SKM-1 (cell line): ENCODE data around the gene ADGRE3.

Source experiments
- DNase-seq: peaks from one replicate; lab custom pipeline; 2025; ENCODE audit not compliant: unreplicated experiment; lab: John Stamatoyannopoulos, UW

ADGRE3 gene, protein sequence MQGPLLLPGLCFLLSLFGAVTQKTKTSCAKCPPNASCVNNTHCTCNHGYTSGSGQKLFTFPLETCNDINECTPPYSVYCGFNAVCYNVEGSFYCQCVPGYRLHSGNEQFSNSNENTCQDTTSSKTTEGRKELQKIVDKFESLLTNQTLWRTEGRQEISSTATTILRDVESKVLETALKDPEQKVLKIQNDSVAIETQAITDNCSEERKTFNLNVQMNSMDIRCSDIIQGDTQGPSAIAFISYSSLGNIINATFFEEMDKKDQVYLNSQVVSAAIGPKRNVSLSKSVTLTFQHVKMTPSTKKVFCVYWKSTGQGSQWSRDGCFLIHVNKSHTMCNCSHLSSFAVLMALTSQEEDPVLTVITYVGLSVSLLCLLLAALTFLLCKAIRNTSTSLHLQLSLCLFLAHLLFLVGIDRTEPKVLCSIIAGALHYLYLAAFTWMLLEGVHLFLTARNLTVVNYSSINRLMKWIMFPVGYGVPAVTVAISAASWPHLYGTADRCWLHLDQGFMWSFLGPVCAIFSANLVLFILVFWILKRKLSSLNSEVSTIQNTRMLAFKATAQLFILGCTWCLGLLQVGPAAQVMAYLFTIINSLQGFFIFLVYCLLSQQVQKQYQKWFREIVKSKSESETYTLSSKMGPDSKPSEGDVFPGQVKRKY

DNA sequence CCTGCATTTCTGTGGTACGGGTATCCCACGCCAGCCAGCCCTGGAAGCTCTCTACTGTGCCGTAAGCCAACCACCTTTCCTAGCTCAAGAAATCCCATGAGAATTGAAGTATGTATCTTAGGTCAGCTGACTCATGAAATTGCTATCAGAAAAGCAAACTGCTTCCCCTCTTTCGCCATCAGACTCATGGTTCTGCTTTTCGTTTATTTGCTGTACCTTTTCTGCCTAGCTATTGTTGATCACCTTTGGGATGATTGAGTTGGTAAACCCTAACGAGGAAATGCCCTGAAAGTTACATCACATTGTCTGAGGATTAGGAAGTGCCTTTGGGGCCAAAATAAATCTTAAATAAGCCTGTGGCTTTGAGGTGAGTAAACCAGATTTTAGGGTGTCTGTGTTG, at the start of gene ADGRE3:
Gene ADGRE3, minus strand, starts transcription at position 81 of the 400 bp plus-strand sequence. Its CDS starts 74 bp downstream, at position 7.
- peak; percentile 77 for DNase-seq

DNA sequence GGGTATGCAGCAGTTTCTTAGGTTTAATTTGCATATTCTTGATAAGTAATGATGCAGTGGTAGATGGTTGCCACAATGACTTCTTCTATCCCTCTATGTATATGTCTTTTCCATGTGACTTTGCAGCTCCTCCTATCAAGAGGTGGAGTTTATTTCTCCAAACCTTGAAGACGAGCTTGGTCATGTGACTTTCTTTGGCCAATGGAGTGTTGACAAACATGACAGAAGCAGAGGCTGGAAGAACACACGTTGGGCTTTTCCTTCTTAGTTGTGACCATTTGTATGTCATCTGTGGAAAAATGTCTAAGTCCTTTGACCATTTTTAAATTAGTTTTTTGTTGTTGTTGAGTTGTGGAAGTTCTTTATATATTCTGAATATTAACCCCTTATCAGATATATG, 47.5 kb upstream of the ADGRE3 start:
- no peak for DNase-seq

DNA sequence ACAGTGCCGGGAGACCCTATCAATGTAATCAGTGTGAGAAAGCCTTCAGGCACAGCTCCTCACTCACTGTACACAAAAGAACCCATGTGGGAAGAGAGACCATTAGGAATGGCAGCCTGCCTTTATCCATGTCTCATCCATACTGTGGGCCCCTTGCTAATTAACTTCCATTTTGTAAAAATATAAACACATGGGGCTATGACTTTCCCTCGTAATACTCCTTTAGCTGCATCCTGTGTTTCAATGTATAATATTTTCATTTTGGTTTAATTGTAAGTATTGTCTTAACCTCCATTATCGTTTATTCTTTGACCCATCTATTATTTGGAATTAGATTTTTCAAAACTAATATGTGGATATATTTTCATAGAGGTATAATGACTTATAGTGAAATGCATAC, 44.5 kb upstream of the ADGRE3 start:
- DNase-seq, result no peak

DNA sequence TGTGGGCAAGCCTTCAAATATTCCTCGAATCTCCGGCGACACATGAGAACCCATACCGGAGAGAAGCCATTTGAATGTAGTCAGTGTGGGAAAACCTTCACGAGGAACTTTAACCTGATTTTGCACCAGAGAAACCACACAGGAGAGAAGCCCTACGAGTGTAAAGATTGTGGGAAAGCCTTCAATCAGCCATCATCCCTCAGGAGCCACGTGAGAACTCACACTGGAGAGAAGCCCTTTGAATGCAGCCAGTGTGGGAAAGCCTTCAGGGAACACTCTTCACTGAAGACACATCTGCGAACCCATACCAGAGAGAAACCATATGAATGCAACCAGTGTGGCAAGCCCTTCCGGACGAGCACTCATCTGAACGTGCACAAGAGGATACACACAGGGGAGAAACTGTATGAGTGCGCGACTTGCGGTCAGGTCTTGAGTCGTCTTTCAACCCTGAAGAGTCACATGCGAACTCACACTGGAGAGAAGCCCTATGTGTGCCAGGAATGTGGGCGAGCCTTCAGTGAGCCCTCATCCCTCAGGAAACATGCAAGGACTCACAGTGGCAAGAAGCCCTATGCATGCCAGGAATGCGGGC, 44.0 kb upstream of the ADGRE3 start:
- DNase-seq, result no peak

DNA sequence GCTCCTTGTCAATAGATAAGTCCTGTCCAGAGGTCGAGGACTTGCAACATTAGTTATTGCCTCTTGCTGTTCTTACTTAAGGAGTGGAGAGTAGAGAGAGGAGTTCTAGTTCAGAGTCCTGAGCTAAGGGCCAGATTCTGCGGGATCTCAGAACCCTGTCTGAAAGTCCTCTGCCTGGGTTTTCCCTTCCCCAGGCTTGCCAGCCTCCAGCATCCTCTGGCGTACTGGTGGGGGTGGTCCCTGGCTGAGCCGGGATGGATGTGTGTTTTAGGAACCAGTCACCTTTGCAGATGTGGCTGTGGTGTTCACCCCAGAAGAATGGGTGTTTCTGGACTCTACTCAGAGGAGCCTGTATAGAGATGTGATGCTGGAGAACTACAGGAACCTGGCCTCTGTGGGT, 41.2 kb upstream of the ADGRE3 start:
- DNase-seq, result no peak

DNA sequence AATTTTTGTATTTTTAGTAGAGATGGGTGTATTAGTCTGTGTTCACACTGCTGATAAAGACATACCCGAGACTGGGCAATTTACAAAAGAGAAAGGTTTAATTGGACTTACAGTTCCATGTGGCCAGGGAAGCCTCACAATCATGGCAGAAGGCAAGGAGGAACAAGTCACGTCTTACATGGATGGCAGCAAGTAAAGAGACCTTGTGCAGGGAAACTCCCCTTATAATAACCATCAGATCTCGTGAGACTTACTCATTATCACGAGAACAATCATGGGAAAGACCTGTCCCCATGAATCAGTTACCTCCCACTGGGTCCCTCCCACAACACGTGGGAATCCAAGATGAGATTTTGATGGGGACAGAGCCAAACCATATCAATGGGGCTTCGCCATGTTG, 29.8 kb upstream of the ADGRE3 start:
- DNase-seq, result no peak

DNA sequence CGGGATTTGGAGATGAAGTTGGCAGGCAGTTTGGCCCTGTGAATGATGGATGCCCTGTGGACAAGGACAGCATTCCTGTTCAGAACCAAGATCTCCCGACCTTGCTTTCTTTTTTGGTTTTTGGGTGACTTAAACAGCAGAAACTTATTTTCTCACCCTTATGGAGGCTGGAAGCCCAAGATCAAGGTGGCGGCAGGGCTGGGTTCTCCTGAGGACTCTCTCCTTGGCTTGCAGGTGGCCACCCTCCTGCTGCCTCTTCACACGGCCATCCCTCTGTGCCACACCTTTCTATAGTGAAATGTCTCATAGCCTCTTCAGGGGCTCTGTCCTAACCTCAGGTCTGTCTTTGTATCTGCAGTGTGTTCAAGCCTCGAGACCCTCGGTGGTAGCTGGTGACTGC, 29.2 kb upstream of the ADGRE3 start:
- no peak for DNase-seq

DNA sequence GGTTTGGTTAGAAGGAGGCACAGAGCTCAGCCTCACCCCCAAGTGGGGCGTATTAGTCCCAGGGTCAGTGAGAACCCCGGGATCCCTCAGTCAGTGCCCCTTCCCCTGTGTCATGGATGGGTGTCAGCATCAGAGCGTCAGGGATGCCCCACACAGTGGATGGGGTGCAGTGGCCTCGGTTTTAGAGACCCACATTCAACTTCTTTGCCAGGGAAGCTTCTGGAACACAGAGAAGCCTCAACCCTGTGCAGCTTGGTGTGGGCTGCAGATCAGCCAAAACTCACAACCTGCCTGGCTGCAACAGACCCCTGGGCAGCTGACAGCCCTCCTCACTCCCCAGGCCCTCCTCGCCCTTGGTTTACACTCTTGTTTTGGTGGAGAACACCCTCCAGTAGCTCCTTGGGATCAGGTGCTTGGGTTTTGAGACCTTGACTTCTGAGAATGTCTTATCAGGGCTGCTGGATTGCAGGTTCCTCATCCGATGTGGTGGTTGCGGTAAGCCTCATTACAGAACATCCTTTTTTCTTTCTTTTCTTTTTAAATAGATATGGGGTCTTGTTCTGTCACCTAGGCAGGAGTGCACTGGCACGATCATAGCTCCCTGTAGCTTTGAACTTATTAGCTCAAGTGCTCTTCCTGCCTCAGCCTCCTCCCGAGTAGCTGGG, 26.2 kb upstream of the ADGRE3 start:
- no peak for DNase-seq

DNA sequence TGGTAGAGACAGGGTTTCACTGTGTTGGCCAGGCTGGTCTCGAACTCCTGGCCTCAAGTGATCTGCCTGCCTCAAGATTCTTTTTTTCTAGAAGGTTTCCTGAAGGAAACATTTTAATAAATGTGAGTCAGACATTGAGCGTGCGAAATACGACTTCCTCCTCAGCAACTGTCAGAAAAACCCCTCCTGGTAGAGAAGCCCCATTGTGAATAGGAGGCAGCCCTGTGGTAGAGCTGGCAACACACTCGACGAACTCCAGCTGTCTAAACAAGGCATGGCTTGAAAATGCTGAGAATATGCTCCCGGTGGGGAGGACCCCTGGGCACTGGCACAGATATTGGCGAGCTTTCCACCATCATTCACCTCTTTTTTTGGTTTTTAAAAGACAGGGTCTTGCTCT, 25.0 kb upstream of the ADGRE3 start:
- no peak for DNase-seq

DNA sequence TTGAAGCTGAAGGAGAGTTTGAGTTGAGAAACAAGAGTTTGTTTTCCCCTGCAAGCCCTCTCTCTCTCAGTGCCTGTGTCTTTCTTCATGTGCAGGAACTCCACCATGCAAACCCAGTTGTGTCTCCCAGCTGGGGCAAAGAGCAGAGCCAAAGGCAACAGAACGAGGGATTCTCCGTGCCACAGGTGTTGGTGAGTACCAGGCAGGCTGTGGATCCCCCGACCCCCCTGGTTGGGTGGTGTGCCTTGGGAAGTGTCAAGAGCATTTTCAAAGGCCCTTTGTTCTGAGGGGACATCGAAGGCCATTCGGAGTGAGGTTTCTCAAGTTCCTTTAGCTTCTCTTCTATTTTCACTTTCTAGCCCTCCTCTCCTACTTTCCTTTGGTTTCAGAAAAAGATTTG, 20.8 kb upstream of the ADGRE3 start:
- DNase-seq, result no peak

DNA sequence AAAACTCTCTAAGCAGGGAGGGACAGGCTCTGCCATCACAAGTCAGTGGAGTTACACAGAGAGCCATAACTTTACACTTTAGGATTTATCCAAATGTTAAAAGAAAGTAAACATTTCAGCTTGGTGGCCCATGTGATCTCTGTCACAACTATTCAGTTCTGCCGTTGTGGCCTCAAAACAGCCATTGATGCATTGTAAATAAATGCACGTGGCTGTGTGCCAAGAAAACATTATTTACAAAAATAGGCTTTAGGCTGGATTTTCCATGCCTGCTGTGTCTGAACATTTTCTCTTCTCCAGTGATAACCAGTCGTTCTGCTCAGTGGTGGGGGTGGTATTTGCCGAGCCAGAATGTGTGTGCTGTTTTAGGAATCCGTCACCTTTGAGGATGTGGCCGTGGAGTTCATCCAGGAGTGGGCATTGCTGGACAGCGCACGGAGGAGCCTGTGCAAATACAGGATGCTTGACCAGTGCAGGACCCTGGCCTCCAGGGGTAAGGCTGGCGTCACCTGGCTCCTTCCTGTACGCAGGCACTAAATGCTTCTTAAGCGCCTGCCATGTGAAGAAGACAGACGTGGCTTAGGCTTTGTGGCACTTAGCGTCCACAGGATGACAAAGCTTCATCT, 20.1 kb upstream of the ADGRE3 start:
- no peak for DNase-seq

DNA sequence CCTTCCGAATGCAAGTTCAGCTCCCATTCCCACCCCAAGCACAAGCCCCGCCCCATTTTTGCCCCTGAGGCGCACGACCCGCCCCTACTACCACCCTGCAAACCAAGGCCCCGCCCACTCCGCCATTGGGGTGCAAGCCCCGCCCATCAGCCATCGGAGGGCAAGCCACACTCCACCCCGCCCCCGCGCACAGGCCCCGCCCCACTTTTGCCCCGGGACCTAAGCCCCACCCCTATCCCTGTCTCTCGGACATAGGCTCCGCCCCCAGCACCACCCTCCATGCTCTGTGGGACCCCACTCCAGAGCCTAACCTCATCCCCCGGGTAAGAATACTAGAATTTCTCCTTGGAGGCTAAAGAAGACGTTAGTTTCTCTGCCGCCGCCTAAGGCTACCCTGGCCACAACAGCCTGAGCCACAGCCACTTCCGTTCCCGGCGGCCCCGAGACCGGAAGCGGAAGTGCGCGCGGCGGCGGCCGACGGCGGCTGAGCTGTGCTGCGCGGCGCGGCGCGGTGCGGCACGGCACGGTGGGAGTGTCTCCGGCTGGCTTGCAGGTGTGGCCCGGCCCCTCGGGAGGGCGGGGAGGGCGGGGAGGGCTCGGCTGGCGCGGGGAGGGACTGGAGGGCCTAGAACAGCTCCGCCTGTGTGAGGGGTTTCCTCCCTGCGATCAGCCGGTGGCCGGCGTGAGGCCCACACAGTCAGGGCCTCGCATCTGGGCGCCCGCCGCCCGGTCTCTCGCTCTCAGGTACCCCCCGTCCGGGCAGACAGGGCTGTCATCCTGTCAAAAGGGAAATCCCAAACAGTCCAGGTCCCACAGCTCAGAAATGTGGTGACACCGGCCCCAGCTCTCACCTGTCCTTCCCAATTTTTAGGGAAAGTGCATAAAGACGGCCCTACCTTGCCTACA, 15.2 kb upstream of the ADGRE3 start, which contains the start of gene ZNF333:
Gene ZNF333, plus strand, starts transcription at position 451 of the 906 bp plus-strand sequence. CDS start 3,444 bp downstream, outside the sequence.
- peak; percentile 90 for DNase-seq

DNA sequence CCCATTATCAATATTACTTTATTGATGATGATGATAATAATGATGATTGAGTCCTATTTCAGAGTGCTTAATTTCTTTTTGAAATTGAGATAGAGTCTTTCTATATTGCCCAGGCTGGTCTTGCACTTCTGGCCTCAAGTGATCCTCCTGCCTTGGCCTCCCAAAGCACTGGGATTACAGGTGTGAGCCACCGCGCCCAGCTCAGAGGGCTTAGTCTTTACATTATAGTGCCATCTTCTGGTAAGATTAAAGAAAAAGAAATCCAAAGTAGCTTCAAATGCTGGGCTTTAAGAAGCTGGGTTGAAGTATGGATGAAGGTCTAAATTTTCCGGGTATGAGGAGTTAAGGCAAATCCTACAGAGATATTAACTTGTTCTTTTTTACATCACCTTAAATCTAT, 11.8 kb upstream of the ADGRE3 start:
- DNase-seq, result peak; percentile 45

DNA sequence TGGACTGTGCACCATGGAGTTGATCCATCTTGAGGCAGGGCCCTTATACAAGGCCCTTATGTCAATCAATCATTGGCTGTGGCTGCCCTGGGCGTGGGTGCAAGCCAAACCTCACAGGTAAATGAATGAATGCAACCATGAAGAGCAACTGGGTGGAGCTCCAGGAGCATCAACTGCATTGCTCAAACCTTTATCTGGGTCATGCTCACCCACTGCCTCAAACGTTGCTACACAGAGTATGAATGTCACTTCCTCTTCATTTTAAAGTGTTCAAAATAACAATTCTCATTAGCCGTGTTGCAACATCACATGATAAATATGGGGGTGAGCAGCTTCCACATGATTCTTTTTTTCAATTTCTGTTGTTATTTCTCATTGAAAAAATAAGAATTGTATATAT, 8.8 kb upstream of the ADGRE3 start:
- DNase-seq, result peak; percentile 79

DNA sequence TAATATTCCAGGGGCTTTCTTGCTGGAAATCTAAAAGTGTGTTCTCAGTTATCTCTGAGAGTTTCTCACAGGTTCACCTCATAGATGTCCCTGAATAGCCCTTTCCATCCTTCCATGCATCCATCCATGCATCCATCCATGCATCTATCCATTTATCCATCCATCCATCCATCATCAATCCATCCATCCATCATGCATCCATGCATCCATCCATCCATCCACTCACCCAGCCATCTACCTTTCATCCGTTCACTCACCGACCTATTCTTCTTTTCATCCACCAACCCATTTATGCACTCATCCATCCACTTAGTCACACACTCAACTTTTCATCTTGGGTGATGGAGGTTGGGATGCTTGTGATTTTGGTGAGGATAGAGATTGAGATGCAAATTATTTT, 7.4 kb upstream of the ADGRE3 start:
- DNase-seq, result no peak

DNA sequence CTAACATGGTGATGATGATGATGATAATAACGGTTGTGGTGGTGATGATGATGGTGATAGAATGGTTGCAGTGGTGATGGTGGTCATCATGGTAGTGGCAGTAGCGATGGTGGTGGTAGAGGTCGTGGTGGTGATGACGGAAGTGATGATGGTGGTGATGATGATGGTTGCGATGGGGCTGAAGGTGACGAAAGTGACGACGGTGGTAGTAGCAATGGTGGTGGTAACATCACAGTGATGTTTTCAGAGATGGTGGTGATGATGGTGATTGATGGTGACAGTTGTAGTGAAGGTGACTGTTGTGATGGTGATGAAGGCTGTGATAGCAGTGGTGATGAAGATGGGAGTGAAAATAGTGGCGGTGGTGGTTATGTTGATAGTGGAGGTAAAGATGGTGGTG, 3.6 kb upstream of the ADGRE3 start:
- DNase-seq, result no peak

DNA sequence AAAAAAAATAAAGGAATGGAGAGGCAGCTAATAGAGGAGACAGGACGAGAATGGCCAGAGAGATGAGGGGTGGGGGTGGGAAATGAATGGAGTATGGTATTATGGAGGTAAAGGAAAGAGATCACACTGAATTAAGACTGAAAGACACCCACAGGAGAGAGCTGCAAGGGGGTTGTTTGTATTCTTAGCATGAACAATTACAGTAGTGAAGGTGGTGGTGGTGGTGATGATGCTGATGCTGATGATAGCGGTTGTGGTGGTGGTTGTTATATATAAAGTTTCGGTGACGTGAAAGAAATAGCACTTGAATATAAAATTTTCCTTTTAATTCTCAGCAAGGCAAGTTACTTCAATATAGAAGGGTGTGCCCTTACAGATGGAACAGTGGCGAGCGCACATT, 2.8 kb upstream of the ADGRE3 start:
- no peak for DNase-seq

DNA sequence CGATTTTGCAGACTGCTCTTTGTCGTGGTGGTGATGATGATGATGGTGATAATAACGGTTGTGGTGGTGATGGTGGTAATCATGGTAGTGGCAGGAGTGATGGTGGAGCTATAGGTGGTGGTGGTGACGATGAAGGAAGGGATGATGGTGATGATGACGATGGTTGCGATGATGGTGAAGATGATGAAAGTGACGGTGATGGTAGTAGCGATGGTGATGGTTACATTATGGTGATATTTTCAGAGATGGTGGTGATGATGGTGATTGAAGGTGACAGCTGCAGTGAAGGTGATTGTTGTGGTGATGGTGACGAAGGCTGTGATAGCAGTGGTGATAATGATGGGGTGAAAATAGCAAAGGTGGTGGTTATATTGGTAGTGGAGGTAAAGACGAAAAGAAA, 2.1 kb upstream of the ADGRE3 start:
- no peak for DNase-seq

DNA sequence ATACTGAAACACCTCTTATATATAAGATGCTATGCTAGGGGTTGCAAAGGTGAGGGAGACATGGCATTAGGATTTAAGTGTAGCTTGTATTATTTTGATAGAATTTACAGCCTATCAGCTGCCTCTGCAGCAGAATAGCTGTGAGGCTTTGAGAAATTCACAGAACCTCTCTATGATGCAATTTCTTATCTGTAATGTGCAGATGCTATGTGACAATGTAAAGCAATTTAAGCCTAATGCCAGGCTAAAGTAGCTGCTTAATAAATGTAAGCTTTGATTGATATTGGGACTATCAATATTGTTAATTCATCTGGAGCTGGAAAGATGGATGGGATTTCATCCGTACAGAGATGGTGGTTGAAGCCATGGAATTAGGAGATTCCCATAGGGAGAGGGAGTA, 1.6 kb downstream of the ADGRE3 start:
- DNase-seq, result no peak

DNA sequence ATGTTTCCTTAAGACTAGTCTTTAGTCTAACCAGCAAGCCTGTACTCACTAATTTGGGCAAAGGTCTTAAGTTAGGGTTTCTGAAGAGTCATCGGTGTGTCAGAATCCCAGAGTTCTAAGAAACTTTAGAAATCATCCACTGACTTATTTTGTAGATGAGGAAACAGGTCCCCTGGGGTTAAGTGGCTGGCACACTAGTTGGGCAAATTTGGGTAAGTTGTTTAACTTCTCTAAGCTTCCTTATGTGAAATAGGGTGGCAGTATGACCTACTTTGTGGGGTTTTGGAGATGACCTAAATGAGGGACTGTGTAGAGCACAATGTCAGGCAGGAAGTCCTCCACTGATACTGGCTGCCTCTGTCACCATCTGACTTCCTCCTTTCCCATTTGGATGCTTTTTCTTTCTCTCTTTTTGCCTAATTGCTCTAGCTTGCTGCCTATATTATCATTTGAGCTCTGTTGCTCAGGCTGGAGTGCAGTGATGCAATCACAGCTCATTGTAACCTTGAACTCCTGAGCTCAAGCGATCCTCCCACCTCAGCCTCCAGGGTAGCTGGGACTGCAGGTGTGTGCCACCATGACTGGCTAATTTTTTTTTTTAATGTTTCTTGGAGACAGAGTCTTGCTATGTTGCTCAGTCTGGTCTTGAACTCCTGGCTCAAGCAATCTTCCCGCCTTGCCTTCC, 2.3 kb downstream of the ADGRE3 start:
- DNase-seq, result peak; percentile 83
